Measurements from ENCODE around the gene ZNF324B.
"Not testable (repeated sequence)": the region's sequence is repeated elsewhere in the genome, so short reads cannot be mapped to it uniquely, and the experiment has no call there.

Gene ZNF324B

DNA sequence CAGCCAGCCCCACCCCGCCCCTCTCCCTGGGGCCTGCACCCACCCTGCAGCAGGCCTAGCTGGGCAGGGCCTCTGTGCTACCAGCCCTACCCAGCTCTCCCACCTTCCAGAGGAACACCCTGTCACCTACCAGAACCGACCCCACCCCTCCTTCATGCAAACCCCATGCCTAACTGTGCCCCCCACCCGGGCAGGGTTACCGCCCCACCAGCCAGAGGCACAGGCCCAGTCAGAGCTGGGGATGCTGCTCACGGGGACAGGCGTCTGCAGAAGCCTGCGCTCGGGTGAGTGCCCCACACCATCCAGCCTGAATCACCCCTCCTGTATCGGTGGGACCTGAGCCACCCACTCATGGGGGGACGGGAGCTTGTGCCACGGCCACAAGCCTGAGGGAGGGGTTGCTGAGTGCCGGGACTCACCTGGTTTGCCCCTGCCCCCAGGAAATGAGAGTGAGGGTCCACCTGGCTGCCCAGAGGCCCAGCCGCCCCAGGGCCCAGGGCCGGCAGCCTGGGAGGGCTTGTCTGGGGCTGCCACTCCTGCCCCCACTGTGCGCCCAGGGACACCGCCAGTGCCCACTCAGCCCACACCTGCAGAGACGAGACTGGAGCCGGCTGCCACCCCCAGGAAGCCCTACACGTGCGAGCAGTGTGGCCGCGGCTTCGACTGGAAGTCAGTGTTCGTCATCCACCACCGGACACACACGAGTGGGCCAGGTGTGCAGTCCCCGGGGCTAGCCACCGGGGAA, 28.5 kb downstream of the ZNF324B start:
- TF ChIP-seq SPI1 (IDR thresholded peaks at IDR 0.05; ENCODE audit: low read depth, low read length) (no peak), PAX5 (IDR thresholded peaks at IDR 0.05; ENCODE audit: insufficient read depth, low read length, severe bottlenecking) (no peak), POLR2AphosphoS5 (IDR thresholded peaks at IDR 0.05; ENCODE audit: low read depth, low read length) (no peak), POU2F2 (IDR thresholded peaks at IDR 0.05; ENCODE audit: low read depth, low read length) (no peak), TAF1 (IDR thresholded peaks at IDR 0.05; ENCODE audit: low read depth, low read length) (no peak), POLR2A (IDR thresholded peaks at IDR 0.05; ENCODE audit: low read depth, low read length) (no peak)
- FAIRE-seq: no peak
- DNase-seq (ENCODE audit: insufficient read length, low spot score): no peak

GRCh38 chr19:58480481-58480830, 29.0 kb downstream of the ZNF324B start:
- no peak for FAIRE-seq
- TF ChIP-seq POLR2A (IDR thresholded peaks at IDR 0.05; ENCODE audit: low read depth, low read length): no peak
- no peak for TF ChIP-seq POLR2AphosphoS5 (IDR thresholded peaks at IDR 0.05; ENCODE audit: low read depth, low read length)
- TF ChIP-seq PAX5 (IDR thresholded peaks at IDR 0.05; ENCODE audit: insufficient read depth, low read length, severe bottlenecking): no peak
- no peak for TF ChIP-seq POU2F2 (IDR thresholded peaks at IDR 0.05; ENCODE audit: low read depth, low read length)
- no peak for TF ChIP-seq TAF1 (IDR thresholded peaks at IDR 0.05; ENCODE audit: low read depth, low read length)
- TF ChIP-seq SPI1 (IDR thresholded peaks at IDR 0.05; ENCODE audit: low read depth, low read length): no peak

GRCh38 chr19:58480831-58481230, 29.4 kb downstream of the ZNF324B start:
- TF ChIP-seq POLR2A (IDR thresholded peaks at IDR 0.05; ENCODE audit: low read depth, low read length) (no peak), POLR2AphosphoS5 (IDR thresholded peaks at IDR 0.05; ENCODE audit: low read depth, low read length) (no peak), PAX5 (IDR thresholded peaks at IDR 0.05; ENCODE audit: insufficient read depth, low read length, severe bottlenecking) (no peak), TAF1 (IDR thresholded peaks at IDR 0.05; ENCODE audit: low read depth, low read length) (no peak), SPI1 (IDR thresholded peaks at IDR 0.05; ENCODE audit: low read depth, low read length) (no peak), POU2F2 (IDR thresholded peaks at IDR 0.05; ENCODE audit: low read depth, low read length) (no peak)
- DNase-seq (ENCODE audit: insufficient read length, low spot score) (no peak), FAIRE-seq (no peak)

More at GRCh38 chr19:58480481-58480830, 29.0 kb downstream of the ZNF324B start:
- no peak for DNase-seq (ENCODE audit: insufficient read length, low spot score)

DNA sequence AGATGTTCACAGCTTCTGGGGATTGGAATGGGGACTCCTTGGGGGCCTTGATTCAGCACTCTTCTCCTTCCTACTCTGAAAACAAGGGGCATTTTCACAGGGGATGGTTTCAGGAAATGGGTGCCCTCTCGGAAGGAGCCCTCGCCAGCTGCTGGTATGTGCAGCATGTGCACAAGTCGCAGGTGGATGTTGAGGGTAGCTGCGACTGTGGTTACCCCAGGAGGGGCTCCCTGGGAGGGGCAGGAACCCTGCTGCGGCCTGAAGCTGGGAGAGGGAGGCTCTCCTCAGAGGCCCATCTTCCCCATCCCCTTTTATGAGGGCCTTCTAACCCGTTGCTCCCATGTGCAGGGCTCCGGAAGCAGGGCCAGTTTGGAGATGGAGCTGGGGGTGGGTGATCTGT, 30.9 kb downstream of the ZNF324B start:
- TF ChIP-seq POLR2A (IDR thresholded peaks at IDR 0.05; ENCODE audit: low read depth, low read length) (no peak), SPI1 (IDR thresholded peaks at IDR 0.05; ENCODE audit: low read depth, low read length) (no peak), TAF1 (IDR thresholded peaks at IDR 0.05; ENCODE audit: low read depth, low read length) (no peak), POU2F2 (IDR thresholded peaks at IDR 0.05; ENCODE audit: low read depth, low read length) (no peak), POLR2AphosphoS5 (IDR thresholded peaks at IDR 0.05; ENCODE audit: low read depth, low read length) (no peak), PAX5 (IDR thresholded peaks at IDR 0.05; ENCODE audit: insufficient read depth, low read length, severe bottlenecking) (no peak)
- DNase-seq (ENCODE audit: insufficient read length, low spot score) (no peak), FAIRE-seq (no peak)

DNA sequence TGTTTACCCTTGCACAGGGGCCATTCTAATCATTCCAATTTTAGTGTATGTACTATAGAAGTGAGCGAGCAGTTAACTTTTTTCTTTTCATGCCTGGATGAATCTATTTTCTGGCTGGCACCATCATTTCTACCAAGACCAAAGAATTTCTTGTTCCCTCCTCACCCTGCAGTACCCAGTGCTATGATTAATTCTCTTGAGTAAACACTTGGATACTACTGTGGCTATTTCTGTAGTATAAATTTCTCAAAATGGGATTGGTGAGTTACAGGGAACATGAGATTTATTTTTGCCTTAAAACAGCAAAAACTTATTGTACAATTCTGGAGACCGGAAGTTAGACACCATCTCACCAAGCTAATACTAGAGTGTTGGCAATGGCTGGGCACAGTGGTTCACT, 32.4 kb downstream of the ZNF324B start:
- TF ChIP-seq POLR2AphosphoS5 (IDR thresholded peaks at IDR 0.05; ENCODE audit: low read depth, low read length) (no peak), POLR2A (IDR thresholded peaks at IDR 0.05; ENCODE audit: low read depth, low read length) (no peak), SPI1 (IDR thresholded peaks at IDR 0.05; ENCODE audit: low read depth, low read length) (no peak), POU2F2 (IDR thresholded peaks at IDR 0.05; ENCODE audit: low read depth, low read length) (no peak), TAF1 (IDR thresholded peaks at IDR 0.05; ENCODE audit: low read depth, low read length) (no peak), PAX5 (IDR thresholded peaks at IDR 0.05; ENCODE audit: insufficient read depth, low read length, severe bottlenecking) (no peak)
- DNase-seq (ENCODE audit: insufficient read length, low spot score) (no peak), FAIRE-seq (no peak)

DNA sequence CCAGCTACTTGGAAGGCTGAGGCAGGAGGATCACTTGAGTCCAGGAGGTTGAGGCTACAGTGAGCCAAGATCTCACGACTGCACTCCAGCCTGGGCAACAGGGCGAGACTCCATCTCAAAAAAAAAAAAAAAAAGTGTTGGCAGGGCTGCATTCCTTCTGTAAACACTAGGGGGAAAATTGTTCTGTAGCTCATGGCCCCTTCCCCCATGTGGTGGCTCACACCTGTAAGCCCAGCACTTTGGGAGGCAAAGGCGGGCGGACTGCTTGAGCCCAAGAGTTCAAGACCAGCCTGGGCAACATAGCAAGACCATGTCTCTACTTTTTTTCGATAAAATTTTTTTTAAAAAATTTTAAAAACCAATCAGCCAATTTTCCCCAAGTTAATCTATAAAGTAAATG, 32.9 kb downstream of the ZNF324B start:
- not testable (repeated sequence) for DNase-seq (ENCODE audit: insufficient read length, low spot score); FAIRE-seq

- DNase-seq (ENCODE audit: insufficient read length, low spot score) (no peak), FAIRE-seq (no peak)
- no peak for TF ChIP-seq SPI1 (IDR thresholded peaks at IDR 0.05; ENCODE audit: low read depth, low read length)
- no peak for TF ChIP-seq POU2F2 (IDR thresholded peaks at IDR 0.05; ENCODE audit: low read depth, low read length)
- TF ChIP-seq TAF1 (IDR thresholded peaks at IDR 0.05; ENCODE audit: low read depth, low read length): no peak
- TF ChIP-seq POLR2A (IDR thresholded peaks at IDR 0.05; ENCODE audit: low read depth, low read length): no peak
- TF ChIP-seq PAX5 (IDR thresholded peaks at IDR 0.05; ENCODE audit: insufficient read depth, low read length, severe bottlenecking): no peak
- TF ChIP-seq POLR2AphosphoS5 (IDR thresholded peaks at IDR 0.05; ENCODE audit: low read depth, low read length): no peak
Observed at GRCh38 chr19:58491393-58491792, 40.0 kb downstream of the ZNF324B start.

DNA sequence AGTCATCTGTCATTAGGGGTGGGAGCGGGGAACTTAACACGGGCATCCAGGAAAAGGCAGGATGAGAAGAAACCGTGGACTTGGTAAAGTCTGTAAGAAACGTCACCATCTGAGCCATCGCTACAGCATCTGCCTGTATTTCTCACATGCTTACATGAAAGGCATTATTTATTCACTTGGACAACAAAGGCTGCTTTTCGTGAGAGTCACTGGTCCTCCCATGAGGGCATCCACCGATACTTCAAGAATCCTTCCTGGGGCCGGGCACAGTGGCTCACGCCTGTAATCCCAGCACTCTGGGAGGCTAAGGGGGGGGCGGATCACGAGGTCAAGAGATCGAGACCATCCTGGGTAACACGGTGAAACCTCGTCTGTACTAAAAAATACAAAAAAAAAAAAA, 40.8 kb downstream of the ZNF324B start:
- FAIRE-seq (no peak), DNase-seq (ENCODE audit: insufficient read length, low spot score) (no peak)
- TF ChIP-seq PAX5 (IDR thresholded peaks at IDR 0.05; ENCODE audit: insufficient read depth, low read length, severe bottlenecking): no peak
- no peak for TF ChIP-seq TAF1 (IDR thresholded peaks at IDR 0.05; ENCODE audit: low read depth, low read length)
- TF ChIP-seq POU2F2 (IDR thresholded peaks at IDR 0.05; ENCODE audit: low read depth, low read length): no peak
- no peak for TF ChIP-seq POLR2AphosphoS5 (IDR thresholded peaks at IDR 0.05; ENCODE audit: low read depth, low read length)
- TF ChIP-seq SPI1 (IDR thresholded peaks at IDR 0.05; ENCODE audit: low read depth, low read length): no peak
- no peak for TF ChIP-seq POLR2A (IDR thresholded peaks at IDR 0.05; ENCODE audit: low read depth, low read length)

GRCh38 chr19:58497634-58498170, 46.3 kb downstream of the ZNF324B start:
- TF ChIP-seq PAX5 (IDR thresholded peaks at IDR 0.05; ENCODE audit: insufficient read depth, low read length, severe bottlenecking) (no peak), POU2F2 (IDR thresholded peaks at IDR 0.05; ENCODE audit: low read depth, low read length) (no peak), TAF1 (IDR thresholded peaks at IDR 0.05; ENCODE audit: low read depth, low read length) (no peak), POLR2A (IDR thresholded peaks at IDR 0.05; ENCODE audit: low read depth, low read length) (no peak), SPI1 (IDR thresholded peaks at IDR 0.05; ENCODE audit: low read depth, low read length) (no peak), POLR2AphosphoS5 (IDR thresholded peaks at IDR 0.05; ENCODE audit: low read depth, low read length) (no peak)
- DNase-seq (ENCODE audit: insufficient read length, low spot score): no peak
- no peak for FAIRE-seq

Measured in GM12891 (cell line).